NT2/D1 (cell line): Measurements from ENCODE around the gene RCSD1.

ENCODE experiments used
- DNase-seq: peaks from one replicate; pipeline ENCODE4 v3.0.0-alpha.2; 2011; ENCODE audit warnings: low read depth, low spot score
- H3K27me3 ChIP-seq: 2 replicates; pipeline ENCODE4 v1.6.0; 2011; ENCODE audit warnings: mild to moderate bottlenecking; ENCODE audit not compliant: insufficient read length, insufficient read depth
- H3K36me3 ChIP-seq: 2 replicates; pipeline ENCODE4 v1.6.1; 2011; ENCODE audit warnings: mild to moderate bottlenecking, low read length, mixed read lengths; ENCODE audit not compliant: insufficient read depth, insufficient read length
- H3K4me1 ChIP-seq: 2 replicates; pipeline ENCODE4 v1.5.1; 2011; ENCODE audit not compliant: insufficient read depth, insufficient read length
- H3K4me3 ChIP-seq: 2 replicates; pipeline ENCODE4 v1.5.1; 2011; ENCODE audit warnings: low read depth; ENCODE audit not compliant: insufficient read length
- H3K9ac ChIP-seq: 2 replicates; pipeline ENCODE4 v1.6.0; 2011; ENCODE audit warnings: low read depth; ENCODE audit not compliant: insufficient read length
- H3K9me3 ChIP-seq: 2 replicates; pipeline ENCODE4 v1.5.1; 2011; ENCODE audit warnings: mild to moderate bottlenecking, low read length; ENCODE audit not compliant: insufficient read depth
- SUZ12 ChIP-seq: IDR thresholded peaks from 2 replicates; pipeline ENCODE4 v1.6.1; 2011; ENCODE audit not compliant: insufficient read length, insufficient read depth; ENCODE audit errors: extremely low read depth
- YY1 ChIP-seq: IDR thresholded peaks from 2 replicates; pipeline ENCODE4 v1.6.1; 2011; ENCODE audit not compliant: insufficient read length, insufficient read depth
- ZNF274 ChIP-seq: IDR thresholded peaks from 2 replicates; pipeline ENCODE4 v1.6.1; 2011; ENCODE audit warnings: mild to moderate bottlenecking, low read depth, low read length

The RCSD1 gene

GRCh38 chr1:167635941-167636340 lies 5.9 kb downstream of the RCSD1 start:
- no peak overlapping the region for H3K4me3 ChIP-seq
- DNase-seq = no peak
- no peaks in the 10 kb centered on the region for H3K36me3 ChIP-seq
- no peaks in the 10 kb centered on the region for H3K9me3 ChIP-seq
- H3K9ac ChIP-seq = no peak overlapping the region
- H3K27me3 ChIP-seq = peaks cover 31% of the 10 kb centered on the region
- TF ChIP-seq ZNF274 = no peak
- TF ChIP-seq SUZ12 = no peak
- peaks cover 9% of the 10 kb centered on the region for H3K4me1 ChIP-seq

- H3K9me3 ChIP-seq = no peaks in the 10 kb centered on the region
- H3K27me3 ChIP-seq = peaks cover 21% of the 10 kb centered on the region
- H3K36me3 ChIP-seq = no peaks in the 10 kb centered on the region
- peaks cover 9% of the 10 kb centered on the region for H3K4me1 ChIP-seq
- H3K9ac ChIP-seq = no peak overlapping the region
- no peak overlapping the region for H3K4me3 ChIP-seq
- DNase-seq = no peak
- no peak for TF ChIP-seq SUZ12
- TF ChIP-seq ZNF274 = no peak
- no peak for TF ChIP-seq YY1
These were observed 8.0 kb downstream of the RCSD1 start for GRCh38 chr1:167638064-167638463.

- H3K9me3 ChIP-seq = no peaks in the 10 kb centered on the region
These were observed 10.0 kb downstream of the RCSD1 start for GRCh38 chr1:167640051-167640450.

GRCh38 chr1:167641786-167642500 lies 11.9 kb downstream of the RCSD1 start:
- Histone ChIP-seq H3K9me3 (no peaks in the 10 kb centered on the region), H3K9ac (no peak overlapping the region), H3K36me3 (no peaks in the 10 kb centered on the region), H3K4me3 (no peak overlapping the region), H3K27me3 (no peaks in the 10 kb centered on the region), H3K4me1 (peaks cover 4% of the 10 kb centered on the region)
- TF ChIP-seq SUZ12 = no peak
- no peak for TF ChIP-seq YY1
- no peak for TF ChIP-seq ZNF274
- no peak for DNase-seq

More at GRCh38 chr1:167640051-167640450, 10.0 kb downstream of the RCSD1 start:
- Histone ChIP-seq H3K4me3 (no peak overlapping the region), H3K36me3 (no peaks in the 10 kb centered on the region), H3K27me3 (peaks cover 12% of the 10 kb centered on the region), H3K9ac (no peak overlapping the region), H3K4me1 (peaks cover 8% of the 10 kb centered on the region)
- no peak for DNase-seq
- no peak for TF ChIP-seq SUZ12
- TF ChIP-seq ZNF274 = no peak

- Histone ChIP-seq H3K9ac (no peak overlapping the region), H3K4me3 (no peak overlapping the region), H3K36me3 (no peaks in the 10 kb centered on the region), H3K4me1 (peaks cover 3% of the 10 kb centered on the region), H3K27me3 (no peaks in the 10 kb centered on the region), H3K9me3 (no peaks in the 10 kb centered on the region)
- TF ChIP-seq ZNF274 = no peak
- TF ChIP-seq SUZ12 = no peak
- no peak for TF ChIP-seq YY1
- no peak for DNase-seq
These were observed 12.4 kb downstream of the RCSD1 start for GRCh38 chr1:167642501-167642826.

- no peak overlapping the region for H3K9ac ChIP-seq
- no peaks in the 10 kb centered on the region for H3K9me3 ChIP-seq
- H3K27me3 ChIP-seq = no peaks in the 10 kb centered on the region
- DNase-seq = no peak
- no peaks in the 10 kb centered on the region for H3K36me3 ChIP-seq
- H3K4me1 ChIP-seq = no peaks in the 10 kb centered on the region
- no peak overlapping the region for H3K4me3 ChIP-seq
- TF ChIP-seq ZNF274 = no peak
- TF ChIP-seq SUZ12 = no peak
- TF ChIP-seq YY1 = no peak
These were observed 13.4 kb downstream of the RCSD1 start for GRCh38 chr1:167643441-167643840.

- Histone ChIP-seq H3K9me3 (no peaks in the 10 kb centered on the region), H3K27me3 (no peaks in the 10 kb centered on the region), H3K36me3 (no peaks in the 10 kb centered on the region), H3K9ac (no peak overlapping the region), H3K4me3 (no peak overlapping the region), H3K4me1 (no peaks in the 10 kb centered on the region)
- no peak for TF ChIP-seq SUZ12
- no peak for TF ChIP-seq YY1
- no peak for TF ChIP-seq ZNF274
- DNase-seq = no peak
These were observed 14.5 kb downstream of the RCSD1 start for GRCh38 chr1:167644551-167644950.
